ENCODE measurements around the gene SCN4B.

SCN4B gene

DNA sequence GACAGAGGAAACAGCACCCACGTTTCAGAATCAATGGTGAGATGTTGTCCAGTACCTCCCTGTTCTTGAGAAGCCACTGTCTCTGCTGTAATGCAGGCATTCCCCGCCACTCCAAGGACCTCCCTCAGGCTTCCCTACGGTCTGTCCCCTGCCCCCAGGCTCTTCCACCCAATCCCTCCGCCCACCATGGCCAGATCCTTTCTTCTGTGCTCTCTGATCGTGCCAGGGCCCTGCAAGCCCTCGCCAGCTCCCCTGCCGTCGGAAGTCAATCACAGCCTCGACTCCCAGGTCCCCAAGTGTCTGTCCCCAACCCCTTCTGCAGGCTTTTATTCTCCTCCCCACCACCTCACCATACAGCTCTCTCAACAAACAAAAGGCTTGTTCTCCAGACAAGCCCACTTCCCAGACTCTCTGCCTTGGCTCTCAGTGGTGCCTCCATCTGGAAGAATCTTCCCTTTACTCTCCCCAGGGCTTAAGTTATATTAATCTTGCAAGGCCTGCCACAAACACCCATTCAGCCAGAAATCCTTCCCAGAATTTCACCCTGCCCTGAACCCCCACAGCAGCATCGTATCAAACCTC is 13.7 kb downstream of the SCN4B start:
- DNase-seq (ENCODE audit: extremely low read depth, low read depth), result no peak
- no peak overlapping the region for H3K4me3 ChIP-seq (replicated peaks; ENCODE audit: low read depth, low read length)

DNA sequence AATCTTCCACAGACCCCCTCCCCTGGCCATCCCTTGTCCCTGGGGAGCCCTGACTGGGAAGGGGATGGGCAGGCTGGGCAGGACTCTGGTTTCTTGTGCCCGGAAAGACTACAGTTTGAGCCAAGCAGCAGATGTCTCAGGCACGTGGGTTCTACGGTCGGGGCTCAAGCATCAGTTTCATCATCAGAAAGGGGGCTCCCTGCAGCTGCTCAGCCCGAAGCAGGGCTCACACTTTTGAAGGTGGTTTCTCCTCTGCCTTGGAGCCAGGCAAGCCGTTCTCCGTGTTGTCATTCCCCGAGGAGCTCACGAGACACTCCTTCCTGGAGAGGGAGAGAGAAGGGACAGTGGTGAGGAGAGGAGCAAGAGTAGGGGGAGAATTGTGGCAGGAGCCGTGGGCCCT is 15.8 kb downstream of the SCN4B start:
- H3K4me3 ChIP-seq (replicated peaks; ENCODE audit: low read depth, low read length), result no peak overlapping the region
- DNase-seq (ENCODE audit: extremely low read depth, low read depth), result no peak
- TF ChIP-seq, protein P1, sequence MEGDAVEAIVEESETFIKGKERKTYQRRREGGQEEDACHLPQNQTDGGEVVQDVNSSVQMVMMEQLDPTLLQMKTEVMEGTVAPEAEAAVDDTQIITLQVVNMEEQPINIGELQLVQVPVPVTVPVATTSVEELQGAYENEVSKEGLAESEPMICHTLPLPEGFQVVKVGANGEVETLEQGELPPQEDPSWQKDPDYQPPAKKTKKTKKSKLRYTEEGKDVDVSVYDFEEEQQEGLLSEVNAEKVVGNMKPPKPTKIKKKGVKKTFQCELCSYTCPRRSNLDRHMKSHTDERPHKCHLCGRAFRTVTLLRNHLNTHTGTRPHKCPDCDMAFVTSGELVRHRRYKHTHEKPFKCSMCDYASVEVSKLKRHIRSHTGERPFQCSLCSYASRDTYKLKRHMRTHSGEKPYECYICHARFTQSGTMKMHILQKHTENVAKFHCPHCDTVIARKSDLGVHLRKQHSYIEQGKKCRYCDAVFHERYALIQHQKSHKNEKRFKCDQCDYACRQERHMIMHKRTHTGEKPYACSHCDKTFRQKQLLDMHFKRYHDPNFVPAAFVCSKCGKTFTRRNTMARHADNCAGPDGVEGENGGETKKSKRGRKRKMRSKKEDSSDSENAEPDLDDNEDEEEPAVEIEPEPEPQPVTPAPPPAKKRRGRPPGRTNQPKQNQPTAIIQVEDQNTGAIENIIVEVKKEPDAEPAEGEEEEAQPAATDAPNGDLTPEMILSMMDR (IDR thresholded peaks at IDR 0.05; ENCODE audit: low read depth, low read length, missing control alignments), result no peak

More for the DNA sequence above, 13.7 kb downstream of the SCN4B start:
- TF ChIP-seq, protein P1 (IDR thresholded peaks at IDR 0.05; ENCODE audit: low read depth, low read length, missing control alignments), result no peak

DNA sequence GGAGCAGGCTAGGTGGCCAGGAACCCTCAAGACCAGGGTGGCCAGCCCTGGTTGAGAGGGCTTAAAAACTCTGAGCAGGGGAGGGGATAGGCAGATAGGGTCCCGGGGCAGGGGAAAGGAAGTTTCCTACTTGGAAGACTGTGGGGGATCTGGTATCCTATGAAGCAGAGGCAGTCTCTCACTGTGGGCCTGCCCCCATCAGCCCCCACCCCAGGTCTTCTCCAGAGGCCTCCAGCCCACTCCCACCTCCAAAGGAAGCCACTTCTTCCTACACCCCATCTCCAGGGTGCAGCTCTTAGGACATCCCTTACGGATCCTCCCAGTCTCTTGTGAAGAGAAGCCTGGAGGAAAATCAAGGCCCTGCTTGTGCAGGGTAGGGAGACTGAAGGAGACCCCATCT is 16.3 kb downstream of the SCN4B start:
- no peak for DNase-seq (ENCODE audit: extremely low read depth, low read depth)
- TF ChIP-seq, protein P1 (IDR thresholded peaks at IDR 0.05; ENCODE audit: low read depth, low read length, missing control alignments), result no peak
- H3K4me3 ChIP-seq (replicated peaks; ENCODE audit: low read depth, low read length), result no peak overlapping the region

DNA sequence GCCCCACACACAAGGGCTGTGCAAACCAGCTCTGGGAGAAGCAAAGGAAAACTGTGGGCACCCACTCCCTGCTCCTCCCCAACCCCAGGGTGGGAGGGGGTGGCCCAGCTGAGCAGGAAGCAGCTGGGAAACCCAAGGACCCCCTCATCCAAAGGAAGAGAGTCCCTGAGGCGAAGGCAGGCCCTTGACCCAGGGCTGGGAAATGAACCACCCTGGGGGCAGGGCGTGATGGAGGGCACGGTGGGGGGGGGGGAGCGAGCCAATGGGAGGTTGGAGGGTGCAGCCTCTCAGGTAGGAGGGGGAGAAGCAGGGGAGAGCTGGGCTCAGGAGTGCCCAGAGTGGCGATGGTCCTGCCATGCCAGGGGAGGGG is 16.8 kb downstream of the SCN4B start:
- no peak for DNase-seq (ENCODE audit: extremely low read depth, low read depth)
- H3K4me3 ChIP-seq (replicated peaks; ENCODE audit: low read depth, low read length), result no peak overlapping the region

DNA sequence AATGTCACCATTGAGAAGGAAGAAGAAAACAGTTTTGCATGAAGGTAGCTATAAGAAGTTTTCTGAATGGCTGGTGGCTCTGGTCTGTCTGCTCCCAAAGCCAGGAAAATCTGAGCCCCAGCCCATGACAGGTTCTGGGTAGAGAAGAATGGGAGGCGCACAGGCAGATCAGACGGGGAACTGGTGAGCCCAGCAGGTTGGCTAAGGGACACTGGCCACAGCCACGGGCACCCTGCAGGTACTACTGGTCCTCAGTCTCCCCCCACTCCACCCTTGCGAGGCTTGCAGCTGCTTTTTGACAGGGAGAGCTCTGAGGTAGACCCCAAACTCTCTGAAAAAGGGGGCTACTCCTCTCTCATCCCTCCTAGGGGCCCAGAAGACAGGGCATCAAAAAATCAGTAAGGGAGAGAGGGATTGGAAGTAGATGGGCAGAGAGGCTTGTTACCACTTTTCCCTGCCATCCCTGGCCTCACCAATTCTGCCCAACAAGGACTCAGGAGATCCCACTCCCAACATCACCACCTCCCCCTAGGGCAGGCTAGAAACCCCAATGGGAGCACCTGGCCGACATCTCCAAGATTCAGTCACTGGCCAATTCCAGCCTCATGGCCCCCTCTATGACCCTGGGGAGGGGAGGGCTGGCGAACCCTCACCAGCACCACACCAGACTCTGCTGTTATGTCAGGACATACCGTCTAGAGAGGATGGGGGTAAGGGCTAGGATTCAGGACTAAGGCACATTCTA is 17.4 kb downstream of the SCN4B start:
- no peak for DNase-seq (ENCODE audit: extremely low read depth, low read depth)
- TF ChIP-seq, protein P1 (IDR thresholded peaks at IDR 0.05; ENCODE audit: low read depth, low read length, missing control alignments), result no peak
- H3K4me3 ChIP-seq (replicated peaks; ENCODE audit: low read depth, low read length), result no peak overlapping the region

More for the DNA sequence above, 16.8 kb downstream of the SCN4B start:
- TF ChIP-seq, protein P1 (IDR thresholded peaks at IDR 0.05; ENCODE audit: low read depth, low read length, missing control alignments), result no peak

DNA sequence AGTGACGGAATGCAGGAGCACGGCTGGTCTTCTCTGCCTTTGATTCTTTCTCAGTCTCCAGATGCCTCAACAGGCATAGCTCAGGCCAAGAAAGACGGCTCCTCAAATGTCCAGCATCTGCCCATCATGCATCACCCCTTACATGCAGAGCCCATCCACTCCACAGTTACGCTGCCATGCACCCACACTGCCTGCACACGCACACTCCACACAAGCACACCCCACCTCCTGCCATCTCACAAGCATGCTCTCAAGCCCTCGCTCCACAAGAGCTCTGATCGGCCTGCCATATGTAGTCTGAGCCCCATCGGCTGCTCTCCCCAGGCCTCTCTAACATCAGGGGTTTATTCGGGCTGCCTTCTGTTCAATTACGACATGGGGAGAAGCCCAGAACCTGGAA is 18.8 kb downstream of the SCN4B start:
- no peak overlapping the region for H3K4me3 ChIP-seq (replicated peaks; ENCODE audit: low read depth, low read length)
- DNase-seq (ENCODE audit: extremely low read depth, low read depth), result no peak
- TF ChIP-seq, protein P1 (IDR thresholded peaks at IDR 0.05; ENCODE audit: low read depth, low read length, missing control alignments), result no peak
